ENCODE results near the gene YTHDF2.

The YTHDF2 gene

DNA sequence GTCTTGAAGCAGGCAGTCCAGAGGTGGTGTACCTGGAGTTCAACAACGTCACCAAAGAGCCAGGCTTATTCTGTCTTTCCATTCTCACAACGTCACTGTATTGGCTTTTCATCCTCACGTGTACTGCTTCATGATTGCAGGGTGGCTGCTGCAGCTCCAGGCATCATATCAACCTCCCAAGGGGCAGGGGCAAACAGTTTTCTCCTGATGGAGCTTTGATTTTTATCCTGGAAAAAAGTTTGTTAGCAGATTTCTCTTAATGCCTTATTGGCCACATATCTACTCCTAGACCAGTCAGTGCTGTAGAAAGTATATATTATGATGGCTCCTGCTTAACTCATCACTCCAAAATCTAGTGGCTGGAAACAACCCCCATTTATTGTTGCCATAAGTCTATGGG lies 66.9 kb downstream of the YTHDF2 start:
- no peak for DNase-seq

DNA sequence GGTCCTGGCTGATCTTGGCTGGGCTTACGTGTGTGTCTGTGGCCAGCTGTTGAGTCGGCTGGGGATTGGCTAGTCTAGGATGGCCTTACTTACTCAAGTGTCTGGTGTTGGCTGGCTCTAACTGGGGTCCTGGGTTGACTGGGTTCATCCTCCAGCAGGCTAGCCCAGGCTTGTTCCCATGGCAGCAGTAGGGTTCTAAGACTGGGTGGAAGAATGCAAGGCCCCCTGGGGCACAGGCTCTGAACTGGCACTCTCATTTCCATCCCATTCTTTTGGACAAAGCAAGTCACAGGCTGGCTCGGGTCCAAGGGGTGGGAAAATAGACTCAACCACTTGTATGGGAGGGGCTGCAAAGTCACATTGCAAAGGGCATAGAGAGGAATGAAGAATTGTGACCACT lies 67.3 kb downstream of the YTHDF2 start:
- no peak for DNase-seq

DNA sequence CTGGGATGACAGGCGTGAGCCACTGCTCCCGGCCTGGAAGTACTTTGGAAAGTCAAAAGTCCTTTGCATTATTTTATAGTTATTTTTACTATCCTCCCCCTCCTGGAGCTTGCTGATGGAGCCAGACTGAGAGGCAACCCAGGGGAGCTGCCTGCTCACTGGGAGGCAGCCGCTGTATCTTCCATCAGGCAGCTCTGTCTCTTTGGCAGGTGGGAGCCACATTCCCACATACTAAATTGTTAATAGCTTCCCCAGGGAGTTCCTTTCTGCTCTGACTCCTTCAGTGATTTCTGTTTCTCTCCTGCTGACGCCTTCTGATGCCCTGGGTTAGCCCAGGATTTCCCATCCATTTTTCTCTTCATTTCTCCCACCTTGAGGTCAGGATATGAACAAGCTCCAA lies 70.3 kb downstream of the YTHDF2 start:
- DNase-seq = no peak

DNA sequence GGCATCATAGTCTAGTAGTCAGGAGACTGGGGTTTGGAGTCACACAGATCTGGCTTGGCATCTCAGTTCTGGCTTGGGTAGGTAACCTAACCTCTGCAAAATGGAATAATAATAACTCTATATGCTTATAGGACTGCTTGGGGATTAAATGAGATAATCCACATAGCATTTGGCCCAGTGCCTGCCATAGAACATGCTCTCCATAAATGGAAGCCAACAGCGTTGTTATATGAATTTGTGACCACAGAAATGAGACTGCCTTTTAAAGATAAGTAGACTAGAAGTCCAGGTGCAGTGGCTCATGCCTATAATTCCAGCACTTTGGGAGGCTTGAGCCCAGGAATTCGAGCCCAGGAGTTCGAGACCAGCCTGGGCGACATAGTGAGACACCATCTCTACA lies 71.2 kb downstream of the YTHDF2 start:
- no peak for DNase-seq

GRCh38 chr1:28811369-28811765 lies 74.6 kb downstream of the YTHDF2 start:
- no peak for DNase-seq

- no peak for DNase-seq
Observed at GRCh38 chr1:28811766-28812668, 75.3 kb downstream of the YTHDF2 start, which contains the start of gene OPRD1. Gene OPRD1 (plus strand): TSS chr1:28812170. CDS start chr1:28812384, 214 bp downstream.

GRCh38 chr1:28812669-28813468 lies 76.1 kb downstream of the YTHDF2 start:
- DNase-seq = no peak

DNA sequence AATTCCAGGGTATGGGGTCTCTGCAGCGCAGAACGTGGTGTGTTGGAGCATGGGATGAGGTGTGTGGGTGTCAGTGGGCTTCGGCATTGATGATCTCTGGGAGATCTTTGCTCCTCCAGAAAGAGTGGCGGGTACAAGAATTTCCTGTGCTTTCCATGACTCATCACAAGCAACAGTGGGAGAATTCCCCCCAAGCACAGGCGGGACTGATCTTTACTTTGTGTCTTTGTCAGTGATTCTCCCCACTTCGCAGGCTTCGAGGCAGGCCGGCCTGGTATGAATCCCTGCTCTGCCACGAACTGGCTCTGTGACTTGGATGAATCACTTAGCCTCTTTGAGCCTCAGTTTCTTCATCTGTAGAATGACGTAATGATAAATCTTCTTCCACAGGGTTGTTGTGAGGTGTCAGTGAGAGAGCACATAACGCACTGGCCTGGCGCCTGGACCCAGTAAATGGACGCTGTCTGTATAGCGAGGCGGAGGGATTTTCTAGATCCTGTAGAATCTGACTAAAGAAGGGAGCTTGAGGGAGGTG lies 77.3 kb downstream of the YTHDF2 start:
- DNase-seq = no peak

DNA sequence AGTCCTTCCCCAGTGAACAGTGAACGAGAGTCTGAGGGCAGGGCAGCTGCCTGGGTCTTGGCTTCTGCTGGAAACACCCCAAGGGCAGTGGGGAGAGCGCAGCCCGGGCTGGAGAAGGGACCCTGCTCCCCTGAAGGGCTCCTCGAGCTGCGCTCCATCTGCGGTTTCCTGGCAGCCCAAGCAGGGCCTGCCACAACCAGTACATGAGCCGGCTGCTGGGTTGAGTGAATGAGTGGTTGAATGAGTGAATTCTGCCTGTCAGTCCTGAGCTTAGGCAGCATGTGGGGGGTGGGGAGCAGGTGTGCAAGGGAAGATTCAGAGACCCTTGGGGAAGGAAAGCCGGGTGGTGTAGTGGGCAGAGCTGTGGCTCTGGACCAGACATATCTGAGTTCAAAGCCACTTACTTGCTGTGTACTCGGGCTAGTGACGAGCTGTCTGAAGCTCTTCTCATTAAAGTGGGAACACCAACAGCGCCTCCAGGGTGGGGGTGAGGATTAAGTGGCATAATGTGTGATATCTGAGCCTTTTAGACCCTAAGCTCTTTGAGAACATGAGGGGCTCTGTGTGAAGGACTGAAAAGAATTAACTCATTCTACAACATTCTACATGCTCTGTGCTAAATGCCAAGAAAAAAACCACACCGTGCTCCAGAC lies 78.9 kb downstream of the YTHDF2 start:
- DNase-seq = no peak

GRCh38 chr1:28817133-28817532 lies 80.4 kb downstream of the YTHDF2 start:
- DNase-seq = no peak

DNA sequence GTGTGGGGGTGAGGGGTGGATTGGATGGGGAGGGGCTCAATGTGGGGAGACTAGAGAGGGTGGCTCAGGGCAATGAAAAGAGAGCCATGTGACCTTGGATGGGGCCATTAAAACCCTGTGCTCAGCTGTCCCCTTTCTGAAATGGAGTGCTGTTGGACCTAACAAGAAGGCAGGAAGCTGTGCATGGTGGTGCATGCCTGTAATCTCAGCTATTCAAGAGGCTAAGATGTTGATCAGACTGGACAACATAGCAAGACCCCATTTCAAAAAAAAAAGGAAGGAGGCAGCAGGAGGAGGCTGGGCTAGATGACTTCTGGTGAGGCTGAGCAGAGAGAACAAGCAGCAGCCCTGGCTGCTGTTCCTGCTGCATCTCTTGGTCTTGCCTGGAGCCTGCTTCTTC lies 82.3 kb downstream of the YTHDF2 start:
- no peak for DNase-seq

All from CD4-positive, alpha-beta T cell treated with Interleukin-15 for 1 hour (primary cell).